H9 (cell line): Measurements from ENCODE around the gene HEBP2. TPM values are rescaled to one million over a fixed set of nuclear protein-coding genes. Genes with fewer than 3 reads are reported as not detected.

Experiments
- DNase-seq: peaks from one replicate; pipeline ENCODE4 v3.0.0-alpha.2; 2017
- H2AFZ ChIP-seq: one replicate; pipeline ENCODE4 v1.6.1; 2013; ENCODE audit warnings: mild to moderate bottlenecking, low read length, control low read depth, moderate library complexity
- H2AK5ac ChIP-seq: 2 replicates; pipeline ENCODE4 v1.6.1; 2013; ENCODE audit warnings: low read length, control low read depth, mixed read lengths; ENCODE audit not compliant: insufficient read length
- H2BK120ac ChIP-seq: one replicate; pipeline ENCODE4 v1.6.1; 2013; ENCODE audit warnings: low read depth, mild to moderate bottlenecking, low read length, control low read depth, inconsistent platforms; ENCODE audit not compliant: poor library complexity, severe bottlenecking
- H2BK12ac ChIP-seq: 2 replicates; pipeline ENCODE4 v1.6.1; 2013; ENCODE audit warnings: low read length, control low read depth, mixed read lengths, low read depth; ENCODE audit not compliant: insufficient read length
- H2BK15ac ChIP-seq: 2 replicates; pipeline ENCODE4 v1.6.1; 2013; ENCODE audit warnings: low read depth, low read length, control low read depth
- H2BK20ac ChIP-seq: one replicate; pipeline ENCODE4 v1.6.1; 2013; ENCODE audit warnings: low read depth, mild to moderate bottlenecking, low read length, control low read depth, inconsistent platforms; ENCODE audit not compliant: poor library complexity, severe bottlenecking
- H2BK5ac ChIP-seq: 2 replicates; pipeline ENCODE4 v1.6.1; 2013; ENCODE audit warnings: low read length, control low read depth, mixed read lengths; ENCODE audit not compliant: insufficient read length
- H3K14ac ChIP-seq: 2 replicates; pipeline ENCODE4 v1.6.1; 2013; ENCODE audit warnings: low read length, control low read depth; ENCODE audit not compliant: insufficient read depth
- H3K18ac ChIP-seq: 2 replicates; pipeline ENCODE4 v1.6.1; 2013; ENCODE audit warnings: low read depth, mild to moderate bottlenecking, mixed read lengths, low read length, control low read depth; ENCODE audit not compliant: insufficient read length
- H3K23ac ChIP-seq: 2 replicates; pipeline ENCODE4 v1.6.1; 2013; ENCODE audit warnings: low read length, control low read depth, mixed read lengths, low read depth; ENCODE audit not compliant: insufficient read length
- H3K23me2 ChIP-seq: 2 replicates; pipeline ENCODE4 v1.6.1; 2013; ENCODE audit warnings: low read depth, mild to moderate bottlenecking, mixed read lengths, low read length, control low read depth; ENCODE audit not compliant: insufficient read length, poor library complexity, severe bottlenecking
- H3K27ac ChIP-seq: 2 replicates; pipeline ENCODE4 v1.5.1; 2013; ENCODE audit warnings: low read length, control low read depth, mixed read lengths, low read depth; ENCODE audit not compliant: insufficient read length
- H3K27me3 ChIP-seq: 2 replicates; pipeline ENCODE4 v1.6.1; 2013; ENCODE audit warnings: low read length, control low read depth, inconsistent platforms; ENCODE audit not compliant: insufficient read depth
- H3K4ac ChIP-seq: 2 replicates; pipeline ENCODE4 v1.6.1; 2013; ENCODE audit warnings: low read depth, mild to moderate bottlenecking, control low read depth, inconsistent platforms, low read length, moderate library complexity
- H3K4me1 ChIP-seq: 2 replicates; pipeline ENCODE4 v1.6.1; 2013; ENCODE audit warnings: low read length, control low read depth, inconsistent platforms; ENCODE audit not compliant: insufficient read depth
- H3K4me2 ChIP-seq: 2 replicates; pipeline ENCODE4 v1.6.1; 2013; ENCODE audit warnings: low read length, control low read depth, mixed read lengths; ENCODE audit not compliant: insufficient read length, insufficient read depth
- H3K56ac ChIP-seq: 2 replicates; pipeline ENCODE4 v1.6.1; 2013; ENCODE audit warnings: low read depth, mild to moderate bottlenecking, mixed read lengths, low read length, control low read depth; ENCODE audit not compliant: insufficient read length
- H3K79me1 ChIP-seq: 2 replicates; pipeline ENCODE4 v1.6.1; 2013; ENCODE audit warnings: low read depth, mild to moderate bottlenecking, moderate library complexity, low read length, control low read depth, inconsistent platforms; ENCODE audit not compliant: insufficient read depth, poor library complexity, severe bottlenecking
- H3K79me2 ChIP-seq: 2 replicates; pipeline ENCODE4 v1.6.1; 2013; ENCODE audit warnings: low read length, control low read depth, inconsistent platforms; ENCODE audit not compliant: insufficient read depth
- H3K9ac ChIP-seq: 2 replicates; pipeline ENCODE4 v1.6.1; 2013; ENCODE audit warnings: low read length, control low read depth, mixed read lengths; ENCODE audit not compliant: insufficient read length; ENCODE audit errors: extremely low read depth
- H3K9me3 ChIP-seq: one replicate; pipeline ENCODE4 v1.6.1; 2013; ENCODE audit warnings: low read depth, low read length, inconsistent platforms; ENCODE audit not compliant: control insufficient read depth
- H3T11ph ChIP-seq: one replicate; pipeline ENCODE4 v1.6.1; 2013; ENCODE audit warnings: mild to moderate bottlenecking, low read length, control low read depth, inconsistent platforms
- H4K20me1 ChIP-seq: one replicate; pipeline ENCODE4 v1.6.1; 2013; ENCODE audit not compliant: control insufficient read depth, insufficient read length, insufficient read depth
- H4K5ac ChIP-seq: 2 replicates; pipeline ENCODE4 v1.6.1; 2013; ENCODE audit warnings: low read depth, mild to moderate bottlenecking, mixed read lengths, low read length, control low read depth; ENCODE audit not compliant: insufficient read length
- H4K8ac ChIP-seq: replicated peaks from 2 replicates; pipeline ENCODE4 v1.6.1; 2013; ENCODE audit warnings: low read length, control low read depth, mixed read lengths, low read depth; ENCODE audit not compliant: insufficient read length
- H4K91ac ChIP-seq: 2 replicates; pipeline ENCODE4 v1.6.1; 2013; ENCODE audit warnings: low read depth, mild to moderate bottlenecking, moderate library complexity, mixed read lengths, low read length, control low read depth; ENCODE audit not compliant: insufficient read length
- H3K27ac Mint-ChIP-seq, 3 experiments: 2 replicates in 2 of 3; 3 replicates in 1 of 3; pipeline ENCODE4 v1.8.0; 2020 to 2021; ENCODE audit warnings: mixed read lengths in 3 of 3, mild to moderate bottlenecking in 1 of 3, moderate library complexity in 1 of 3
- H3K27me3 Mint-ChIP-seq: 2 replicates; pipeline ENCODE4 v1.8.0; 2021; ENCODE audit warnings: low read depth, mild to moderate bottlenecking, moderate library complexity, mixed read lengths
- H3K36me3 Mint-ChIP-seq, 3 experiments: 2 replicates in 2 of 3; 3 replicates in 1 of 3; pipeline ENCODE4 v1.8.0; 2020 to 2021; ENCODE audit warnings: low read depth in 3 of 3, mixed read lengths in 3 of 3; ENCODE audit not compliant: insufficient read depth in 1 of 3
- H3K4me1 Mint-ChIP-seq, 2 experiments: 2 replicates each; pipeline ENCODE4 v1.8.0; 2020; ENCODE audit warnings: mixed read lengths in 2 of 2
- H3K4me3 Mint-ChIP-seq, 2 experiments: 2 replicates in 1 of 2; 3 replicates in 1 of 2; pipeline ENCODE4 v1.8.0; 2020 to 2021; ENCODE audit warnings: mild to moderate bottlenecking in 2 of 2, mixed read lengths in 2 of 2, moderate library complexity in 1 of 2
- H3K9me3 Mint-ChIP-seq, 2 experiments: 2 replicates in 1 of 2; 3 replicates in 1 of 2; pipeline ENCODE4 v1.8.0; 2020; ENCODE audit warnings: mild to moderate bottlenecking in 2 of 2, mixed read lengths in 2 of 2, moderate library complexity in 1 of 2
- total RNA-seq: library from RNA; stranded (reverse); gene quantifications from 2 replicates; pipeline ENCODE4 v1.2.1, GENCODE V29; 2021
- TF ChIP-seq, protein P1 (sequence below): fragments of 200-600 bp; sonication (generic); conservative IDR thresholded peaks from 3 replicates; pipeline ENCODE4 v1.8.0; 2021; ENCODE audit warnings: antibody characterized with exemption, mild to moderate bottlenecking

The HEBP2 gene
- total RNA-seq, 1 experiment from 2014 or later: 57.8 TPM

DNA sequence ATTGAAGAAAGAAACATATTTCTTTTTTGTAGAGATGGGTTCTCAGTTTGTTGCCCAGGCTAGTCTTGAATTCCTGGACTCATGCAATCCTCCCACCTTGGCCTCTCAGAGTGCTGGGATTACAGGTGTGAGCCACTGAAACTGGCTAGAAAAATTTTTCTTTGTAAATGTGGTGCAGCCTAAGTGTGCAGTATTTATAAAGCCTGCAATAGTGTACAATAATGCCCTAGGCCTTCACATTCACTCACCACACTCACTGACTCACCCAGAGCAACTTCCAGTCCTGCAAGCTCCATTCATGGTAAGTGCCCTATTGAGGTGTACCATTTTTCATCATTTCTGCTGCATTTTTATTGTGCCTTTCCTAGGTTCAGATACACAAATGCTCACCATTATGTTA, 63.9 kb downstream of the HEBP2 start:
- Histone ChIP-seq H3K79me2 (no peaks in the 10 kb centered on the region), H3K4me1 (no peaks in the 10 kb centered on the region), H2BK120ac (no peak overlapping the region), H4K8ac (no peak overlapping the region), H3K27me3 (no peaks in the 10 kb centered on the region), H3K9me3 (no peaks in the 10 kb centered on the region), H2BK15ac (no peak overlapping the region), H2AFZ (no peak overlapping the region), H2AK5ac (no peak overlapping the region), H4K5ac (no peak overlapping the region), H3K18ac (no peak overlapping the region), H4K20me1 (no peaks in the 10 kb centered on the region), H2BK20ac (no peak overlapping the region), H3K23ac (no peak overlapping the region), H3K4me2 (no peak overlapping the region), H2BK12ac (no peak overlapping the region), H2BK5ac (no peak overlapping the region), H3K23me2 (no peaks in the 10 kb centered on the region), H3K79me1 (no peaks in the 10 kb centered on the region), H3K4ac (no peak overlapping the region), H3K14ac (no peak overlapping the region), H3T11ph (no peak overlapping the region), H3K9ac (no peak overlapping the region), H3K56ac (no peak overlapping the region), H3K27ac (no peak overlapping the region), H4K91ac (no peak overlapping the region)
- Mint-ChIP-seq H3K27ac (no peak overlapping the region), H3K27me3 (no peaks in the 10 kb centered on the region), H3K9me3 (no peaks in the 10 kb centered on the region), H3K4me1 (peaks cover 4 to 5% of the 10 kb centered on the region in 2 experiments; a peak in 3 of 4 replicates), H3K36me3 (peaks cover 4 to 27% (median 7%) of the 10 kb centered on the region in 3 experiments; a peak in 6 of 7 replicates), H3K4me3 (no peak overlapping the region)
- no peak for DNase-seq
- TF ChIP-seq, protein P1, sequence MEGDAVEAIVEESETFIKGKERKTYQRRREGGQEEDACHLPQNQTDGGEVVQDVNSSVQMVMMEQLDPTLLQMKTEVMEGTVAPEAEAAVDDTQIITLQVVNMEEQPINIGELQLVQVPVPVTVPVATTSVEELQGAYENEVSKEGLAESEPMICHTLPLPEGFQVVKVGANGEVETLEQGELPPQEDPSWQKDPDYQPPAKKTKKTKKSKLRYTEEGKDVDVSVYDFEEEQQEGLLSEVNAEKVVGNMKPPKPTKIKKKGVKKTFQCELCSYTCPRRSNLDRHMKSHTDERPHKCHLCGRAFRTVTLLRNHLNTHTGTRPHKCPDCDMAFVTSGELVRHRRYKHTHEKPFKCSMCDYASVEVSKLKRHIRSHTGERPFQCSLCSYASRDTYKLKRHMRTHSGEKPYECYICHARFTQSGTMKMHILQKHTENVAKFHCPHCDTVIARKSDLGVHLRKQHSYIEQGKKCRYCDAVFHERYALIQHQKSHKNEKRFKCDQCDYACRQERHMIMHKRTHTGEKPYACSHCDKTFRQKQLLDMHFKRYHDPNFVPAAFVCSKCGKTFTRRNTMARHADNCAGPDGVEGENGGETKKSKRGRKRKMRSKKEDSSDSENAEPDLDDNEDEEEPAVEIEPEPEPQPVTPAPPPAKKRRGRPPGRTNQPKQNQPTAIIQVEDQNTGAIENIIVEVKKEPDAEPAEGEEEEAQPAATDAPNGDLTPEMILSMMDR: no peak
